ENCODE data around the gene RYR1.

DNA sequence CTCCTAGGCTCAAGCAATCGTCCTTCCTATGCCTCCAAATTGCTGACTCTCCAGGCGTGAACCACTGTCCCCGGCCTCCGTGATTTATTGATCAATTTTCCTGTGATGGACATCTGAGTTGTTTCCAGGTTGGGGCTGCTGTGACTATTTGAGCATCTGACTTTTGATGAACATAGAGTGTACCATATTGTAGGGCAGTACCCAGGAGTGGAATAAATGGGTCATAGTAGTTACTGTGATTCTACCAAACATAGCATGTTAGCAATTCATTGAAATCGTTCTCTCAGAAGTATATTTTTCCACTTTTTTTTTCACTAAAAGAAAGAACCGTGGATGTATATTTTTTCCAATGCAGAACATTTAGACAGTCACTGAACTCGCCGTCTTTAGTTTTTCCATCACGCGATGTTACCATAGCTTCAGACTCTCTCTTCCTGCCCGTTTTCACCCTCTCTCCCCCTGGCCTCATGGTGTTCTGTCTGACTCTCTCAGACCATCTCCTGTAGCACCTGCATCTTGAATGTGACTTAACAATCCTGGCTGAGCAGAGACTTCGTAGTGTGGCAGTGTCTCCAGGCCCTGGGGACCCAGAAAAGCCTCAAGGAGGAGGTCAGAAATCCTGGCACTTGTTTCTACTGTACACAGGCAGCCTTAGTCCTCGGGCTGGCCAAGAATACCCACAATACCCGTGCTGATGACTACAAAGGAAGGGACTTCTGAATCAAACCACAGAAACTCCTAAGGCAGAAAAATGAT, 4.3 kb upstream of the RYR1 start:
- no peak for TF ChIP-seq EZH2 (IDR thresholded peaks at IDR 0.05; ENCODE audit: insufficient read depth, poor library complexity, severe bottlenecking)
- no peak for TF ChIP-seq EZH2phosphoT487 (IDR thresholded peaks at IDR 0.05; ENCODE audit: insufficient read depth, low read depth)

All from GM23248 (cell line).